NCI-H1694 treated with DMSO at 0.1 percent for 48 hours (cell line): Measurements from ENCODE around the gene R3HDM4.
"Not testable (repeated sequence)": the region's sequence is repeated elsewhere in the genome, so short reads cannot be mapped to it uniquely, and the experiment has no call there.

Experiments used
- DNase-seq: peaks from one replicate; lab custom pipeline; 2025; lab: John Stamatoyannopoulos, UW

R3HDM4 gene

DNA sequence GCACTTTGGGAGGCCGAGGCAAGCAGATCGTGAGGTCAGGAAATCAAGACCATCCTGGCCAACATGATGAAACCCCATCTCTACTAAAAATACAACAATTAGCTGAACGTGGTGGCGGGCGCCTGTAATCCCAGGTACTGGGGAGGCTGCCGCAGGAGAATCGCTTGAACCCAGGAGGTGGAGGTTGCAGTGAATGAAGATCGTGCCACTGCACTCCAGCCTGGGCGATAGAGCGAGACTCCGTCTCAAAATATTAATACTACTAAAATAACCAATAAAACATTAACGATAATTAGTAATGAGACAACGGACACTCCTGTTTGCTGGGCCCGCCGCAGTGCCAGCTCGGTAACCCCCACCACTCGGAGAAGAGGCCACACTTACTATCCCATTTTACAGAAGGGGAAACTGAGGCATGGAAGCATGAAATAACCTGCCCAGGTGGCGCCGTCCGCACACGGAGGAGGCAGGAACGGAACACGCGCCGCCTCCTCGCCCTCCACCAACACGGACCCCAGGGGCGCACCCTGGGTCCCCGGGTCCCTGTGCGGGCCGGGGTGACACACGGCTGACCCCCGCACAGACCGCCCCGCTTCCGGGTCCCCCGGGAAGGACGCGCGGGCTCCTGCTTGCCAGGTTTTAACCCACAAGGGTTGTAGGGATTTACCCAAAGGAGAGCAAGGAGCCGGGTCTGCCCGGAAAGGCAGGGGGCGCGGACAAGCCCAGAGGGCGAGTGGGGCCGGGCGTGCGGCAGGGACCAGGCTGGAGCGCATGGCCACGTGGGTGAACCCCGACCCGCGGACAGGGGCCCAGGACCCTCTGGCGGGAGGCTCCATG is 1.6 kb downstream of the R3HDM4 start:
- no peak for DNase-seq

DNA sequence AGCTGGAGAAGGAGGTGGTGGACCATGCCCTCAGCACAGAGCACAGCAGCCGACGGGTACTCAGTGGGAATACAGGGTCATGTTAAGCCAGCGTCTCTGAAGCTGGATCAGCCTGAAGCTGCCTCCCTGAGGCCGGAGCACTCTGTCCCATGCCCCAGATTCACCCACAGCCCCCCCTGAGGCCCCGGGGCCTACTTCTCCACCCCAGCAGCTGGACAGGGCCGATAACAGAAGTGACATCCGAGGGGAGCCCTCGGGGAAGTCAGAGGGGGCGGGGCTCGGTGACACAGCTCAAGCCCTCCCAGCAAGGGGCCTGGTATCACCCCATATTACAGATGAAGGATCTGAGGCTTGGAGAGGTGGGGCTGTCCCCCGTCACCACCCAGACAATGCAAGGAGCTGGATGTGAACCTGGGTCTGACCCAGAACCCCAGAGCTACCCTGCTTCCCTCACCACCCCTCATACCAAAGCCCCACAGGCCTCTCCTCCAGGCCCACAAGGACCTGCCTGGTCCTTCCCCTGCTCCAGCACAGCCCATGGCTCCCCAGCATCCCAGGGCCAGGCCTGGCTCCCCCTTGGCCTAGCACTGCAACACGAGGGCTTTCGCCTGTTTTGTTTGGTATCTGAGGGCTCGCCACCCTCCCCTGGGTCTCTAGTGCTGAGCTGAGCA is 5.7 kb downstream of the R3HDM4 start:
- no peak for DNase-seq

DNA sequence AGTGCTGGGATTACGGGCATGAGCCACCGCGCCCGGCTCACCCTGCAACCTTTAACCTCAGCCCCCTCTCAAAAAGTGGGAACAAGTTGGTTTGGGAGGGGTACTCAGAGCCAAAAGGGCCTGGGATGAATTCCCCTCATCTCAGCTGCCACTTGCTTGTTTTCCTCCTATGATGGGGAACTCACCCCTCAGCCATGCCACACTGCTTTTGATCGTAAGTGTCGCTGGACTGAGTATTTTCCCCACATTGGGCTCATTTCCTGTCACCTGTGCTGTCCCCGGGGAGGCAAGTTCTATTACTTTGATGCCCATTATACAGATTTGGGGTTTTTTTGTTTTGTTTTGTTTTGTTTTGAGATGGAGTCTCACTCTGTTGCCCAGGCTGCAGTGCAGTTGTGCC is 6.5 kb downstream of the R3HDM4 start:
- DNase-seq = no peak

DNA sequence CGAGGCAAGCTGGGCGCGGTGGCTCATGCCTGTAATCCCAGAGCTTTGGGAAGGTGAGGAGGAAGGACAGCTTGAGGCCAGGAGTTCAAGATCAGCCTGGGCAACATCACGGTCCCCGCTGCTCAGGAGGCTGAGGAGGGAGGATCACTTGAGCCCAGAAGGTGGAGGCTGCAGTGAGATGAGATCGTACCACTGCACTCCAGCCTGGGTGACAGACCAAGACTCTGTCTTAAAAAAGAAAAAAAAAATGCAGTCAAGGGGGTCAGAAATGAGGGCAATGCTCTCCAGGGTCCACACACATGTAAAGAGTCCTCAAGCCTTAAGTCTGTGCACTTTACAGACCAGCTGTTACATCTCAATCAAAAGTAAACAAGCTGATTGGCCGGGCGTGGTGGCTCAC is 8.5 kb downstream of the R3HDM4 start:
- no peak for DNase-seq

DNA sequence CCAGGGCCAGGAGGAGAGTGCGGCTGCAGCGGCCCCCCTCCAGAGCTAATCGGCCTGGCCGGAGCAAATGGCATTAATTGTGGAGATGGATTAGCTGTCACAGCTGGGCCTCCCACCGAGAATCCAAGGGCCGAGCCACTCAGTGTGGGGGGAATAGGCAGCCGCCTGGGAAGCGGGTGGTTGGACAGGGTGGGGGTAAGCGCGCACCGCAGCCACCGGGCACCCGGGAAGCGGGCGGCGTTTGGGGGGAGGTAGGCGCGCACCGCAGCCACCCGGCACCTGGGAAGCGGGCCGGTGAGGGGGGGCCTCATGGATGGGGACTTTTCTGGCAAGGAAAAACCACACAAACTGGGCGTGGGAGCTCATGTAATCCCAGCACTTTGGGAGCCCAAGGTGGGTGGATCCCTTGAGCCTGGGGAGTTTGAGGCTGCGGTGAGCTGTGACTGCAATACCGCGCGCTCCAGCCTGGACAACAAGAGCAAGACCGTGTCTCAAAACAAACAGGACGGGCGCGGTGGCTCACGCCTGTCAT is 9.7 kb downstream of the R3HDM4 start:
- DNase-seq = no peak

DNA sequence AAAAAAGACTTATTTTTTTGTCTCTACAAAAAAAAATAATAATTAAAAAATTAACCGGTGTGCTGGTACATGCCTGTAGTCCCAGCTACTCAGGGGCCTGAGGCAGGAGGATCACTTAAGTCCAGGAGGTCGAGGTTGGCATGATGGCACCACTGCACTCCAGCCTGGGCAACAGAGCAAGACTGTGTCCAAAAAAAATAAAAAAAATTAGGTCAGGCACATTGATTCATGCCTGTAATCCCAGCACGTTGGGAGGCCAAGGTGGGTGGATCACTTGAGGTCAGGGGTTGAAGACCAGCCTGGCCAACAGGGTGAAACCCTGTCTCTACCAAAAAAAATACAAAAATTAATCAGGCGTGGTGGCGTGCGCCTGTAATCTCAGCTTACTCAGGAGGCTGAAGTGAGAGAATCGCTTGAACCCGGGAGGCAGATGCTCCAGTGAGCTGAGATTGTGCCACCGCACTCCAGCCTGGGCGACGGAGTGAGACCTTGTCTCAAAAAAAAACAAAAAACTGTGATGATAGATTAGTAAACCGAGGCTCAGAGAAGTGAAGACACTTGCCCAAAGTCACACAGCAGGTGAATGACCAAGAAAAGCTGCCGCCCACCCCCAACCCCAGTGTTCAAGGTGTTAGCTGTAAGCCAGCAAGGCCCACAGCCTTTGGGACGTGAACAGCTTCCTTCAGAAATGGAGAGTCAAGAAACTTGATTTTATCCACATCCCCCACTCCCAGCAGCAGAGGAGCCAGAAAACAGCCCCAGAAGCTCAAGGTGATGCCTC is 10.4 kb downstream of the R3HDM4 start:
- no peak for DNase-seq

DNA sequence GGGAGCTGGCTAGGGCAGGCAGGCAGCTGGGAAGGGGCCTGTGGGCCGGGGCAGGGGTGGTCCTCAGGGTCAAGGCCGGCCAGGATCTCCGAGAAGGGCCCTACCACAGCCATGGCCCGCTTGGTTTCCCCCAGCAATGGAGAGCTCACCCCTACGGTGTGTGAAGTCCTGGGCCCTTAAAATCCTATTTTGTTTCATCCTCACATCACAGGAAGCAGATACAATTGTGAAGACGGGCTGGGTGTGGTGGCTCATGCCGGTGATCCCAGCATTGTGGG is 11.0 kb downstream of the R3HDM4 start:
- no peak for DNase-seq

DNA sequence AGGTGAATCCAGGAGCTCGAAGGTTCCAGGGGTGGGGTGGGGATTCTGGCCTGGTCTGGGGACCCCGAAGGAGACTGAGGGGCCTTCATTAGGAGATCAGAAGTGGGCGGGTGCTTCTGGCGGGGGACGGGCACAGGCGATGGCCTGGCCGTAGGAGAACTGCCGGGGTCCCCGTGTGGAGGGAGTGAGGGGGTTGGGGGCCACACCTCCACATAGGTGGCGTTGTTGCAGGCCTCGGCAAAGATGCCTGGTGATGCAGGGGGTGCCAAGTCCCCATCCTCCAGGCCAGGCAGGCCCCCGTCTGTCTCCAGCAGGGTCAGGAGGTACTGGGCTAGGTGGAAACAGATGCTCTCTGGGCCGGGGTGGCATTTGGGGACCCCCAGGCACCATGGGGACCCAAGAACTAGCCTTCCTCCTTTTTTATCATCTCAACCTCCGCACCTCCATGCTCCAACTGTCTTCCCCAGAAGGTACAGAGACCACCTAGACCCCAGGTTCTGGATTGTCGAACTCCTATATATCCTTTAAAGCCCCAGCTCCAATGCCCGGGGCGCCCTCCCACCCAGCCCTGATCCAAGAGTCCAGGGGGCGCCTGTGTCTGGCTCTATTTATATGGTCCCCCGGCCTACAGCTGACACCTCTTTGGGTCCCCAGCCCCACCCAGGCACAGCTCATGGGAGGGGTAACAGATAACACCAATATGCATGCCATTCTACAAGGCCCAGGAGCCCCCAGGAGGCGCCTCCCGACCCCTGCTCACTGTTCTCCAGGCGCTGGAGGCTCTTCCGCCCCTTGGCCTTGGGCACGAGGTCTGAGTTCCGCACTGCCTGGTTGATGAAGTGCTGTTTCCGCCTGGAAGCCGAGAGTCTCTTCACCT is 11.6 kb downstream of the R3HDM4 start:
- DNase-seq = no peak

DNA sequence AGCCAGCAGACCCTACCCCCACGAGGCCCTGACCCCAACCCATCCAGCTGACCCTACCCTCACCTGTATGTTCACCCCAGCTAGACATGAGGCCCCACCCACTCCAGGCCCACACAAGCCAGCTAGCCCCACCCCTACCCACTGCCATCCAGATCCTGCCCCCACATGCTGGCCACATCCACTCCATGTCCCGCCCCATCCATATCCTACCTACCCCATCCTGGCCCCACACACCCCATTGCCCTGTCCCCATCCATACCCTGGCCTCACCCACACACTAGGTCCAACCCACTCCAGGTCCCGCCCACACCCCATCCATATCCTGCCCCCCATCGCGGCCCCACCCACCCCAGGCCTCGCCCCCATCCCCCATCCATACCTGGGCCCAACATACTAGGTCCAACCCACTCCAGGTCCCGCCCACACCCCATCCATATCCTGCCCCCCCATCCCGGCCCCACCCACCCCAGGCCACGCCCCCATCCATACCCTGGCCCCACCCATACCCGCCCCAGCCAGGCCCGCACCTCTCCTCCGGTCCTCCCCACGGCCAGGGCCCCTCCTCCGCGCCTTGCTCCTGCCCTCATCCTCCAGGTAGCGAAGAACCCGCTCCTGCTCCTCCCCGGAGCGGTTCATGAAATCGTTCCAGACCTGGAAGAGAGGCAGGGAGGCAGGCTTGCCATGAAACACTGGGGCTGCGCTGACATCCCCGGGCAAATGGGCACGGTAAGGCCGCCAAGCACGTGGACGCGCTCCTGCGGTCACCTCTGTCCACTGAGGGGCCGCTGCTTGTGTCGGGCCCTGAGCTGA is 12.5 kb downstream of the R3HDM4 start:
- DNase-seq = no peak

DNA sequence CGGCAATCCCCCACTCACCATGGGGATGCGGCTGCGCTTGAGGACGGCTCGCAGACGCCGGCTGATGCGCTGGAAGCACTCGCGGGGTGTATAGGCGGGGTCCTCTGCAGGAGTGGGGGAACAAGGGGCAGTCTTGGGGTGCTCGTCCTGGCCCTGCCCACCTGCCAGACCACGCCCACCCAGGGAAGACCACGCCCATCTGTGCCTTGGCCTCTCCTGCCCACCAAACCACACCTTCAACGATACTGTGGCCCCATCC is 13.0 kb downstream of the R3HDM4 start:
- DNase-seq = no peak

DNA sequence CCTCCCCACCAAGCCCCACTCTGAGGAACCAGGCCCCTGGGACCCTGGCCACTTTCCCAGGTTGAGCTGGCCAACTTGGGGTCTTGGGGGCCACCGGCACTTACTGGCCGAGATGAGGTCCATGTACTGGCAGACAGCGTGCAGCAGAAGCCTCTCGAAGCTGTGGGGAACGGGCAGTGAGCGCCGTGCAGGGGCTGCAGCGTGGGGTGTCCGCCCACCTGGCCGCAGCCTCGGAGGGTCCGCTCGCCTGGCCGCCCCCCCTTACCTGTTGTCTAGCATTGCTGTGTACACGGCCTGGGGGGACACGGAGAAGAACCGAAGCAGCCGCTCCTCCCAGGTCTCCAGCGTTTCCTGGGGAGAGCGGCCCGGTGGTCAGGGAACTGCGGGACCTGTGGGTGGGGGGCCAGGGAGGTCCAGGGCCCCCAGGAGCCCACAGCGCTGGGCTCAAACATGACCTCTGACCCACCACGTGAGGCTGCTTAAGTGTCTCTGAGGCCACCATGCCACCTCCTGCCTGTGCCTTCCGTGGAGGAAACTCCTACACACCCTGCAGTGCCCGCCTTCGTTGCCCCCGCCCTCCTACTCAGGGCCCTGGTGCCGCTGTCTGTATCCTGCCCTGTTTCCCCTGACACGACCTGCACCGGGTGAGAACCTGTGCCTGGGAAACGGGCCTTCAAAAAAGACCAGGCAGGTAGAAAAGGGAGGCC is 13.5 kb downstream of the R3HDM4 start:
- DNase-seq = no peak

DNA sequence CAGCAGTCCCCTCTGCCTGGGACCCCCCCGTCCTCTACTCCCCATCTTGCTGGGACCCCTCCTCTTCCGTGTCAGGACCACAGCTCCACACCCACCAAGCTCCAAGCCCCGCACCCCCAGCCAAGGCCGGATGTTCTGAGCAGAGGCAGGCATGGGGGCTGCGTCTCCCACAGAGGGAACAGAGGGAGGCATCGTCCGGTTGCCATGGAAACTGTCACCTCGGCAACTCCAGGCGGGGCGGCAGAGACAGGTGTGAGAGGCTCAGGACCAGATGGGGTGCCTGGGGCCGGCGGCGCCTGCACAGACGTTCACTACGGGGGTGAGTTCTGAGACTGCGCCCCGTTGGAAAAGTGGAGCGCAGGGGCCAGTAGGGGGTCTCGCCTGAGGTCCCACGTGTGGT is 14.4 kb downstream of the R3HDM4 start:
- DNase-seq = peak; percentile 61

DNA sequence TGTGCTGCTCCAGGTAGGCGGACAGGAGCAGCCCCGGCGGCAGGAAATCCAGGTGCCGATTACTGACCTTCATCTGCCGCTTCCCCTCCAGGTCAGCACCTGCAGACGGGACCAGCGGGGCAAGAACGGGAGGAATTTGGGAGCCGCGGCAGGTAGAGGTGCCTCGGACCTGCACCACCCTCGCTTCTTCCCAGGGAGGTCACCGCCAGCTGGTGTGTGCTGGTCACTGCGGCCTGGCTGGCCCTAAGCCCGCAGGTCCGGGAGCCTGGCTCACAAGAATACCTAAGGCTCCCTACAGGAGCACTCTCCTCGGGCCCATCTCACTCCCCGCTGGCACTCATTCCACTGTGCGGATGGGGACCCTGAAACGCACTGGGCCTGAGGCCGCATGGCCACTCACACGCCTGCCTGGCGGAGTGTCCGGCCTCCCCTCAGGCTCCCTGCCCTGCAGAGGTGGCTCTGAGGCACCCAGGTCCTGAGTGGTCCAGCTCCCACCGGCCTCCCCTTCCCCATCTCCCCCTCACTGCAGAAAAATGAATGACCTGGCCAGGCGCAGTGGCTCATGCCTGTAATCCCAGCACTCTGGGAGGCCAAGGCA is 15.5 kb downstream of the R3HDM4 start:
- no peak for DNase-seq

DNA sequence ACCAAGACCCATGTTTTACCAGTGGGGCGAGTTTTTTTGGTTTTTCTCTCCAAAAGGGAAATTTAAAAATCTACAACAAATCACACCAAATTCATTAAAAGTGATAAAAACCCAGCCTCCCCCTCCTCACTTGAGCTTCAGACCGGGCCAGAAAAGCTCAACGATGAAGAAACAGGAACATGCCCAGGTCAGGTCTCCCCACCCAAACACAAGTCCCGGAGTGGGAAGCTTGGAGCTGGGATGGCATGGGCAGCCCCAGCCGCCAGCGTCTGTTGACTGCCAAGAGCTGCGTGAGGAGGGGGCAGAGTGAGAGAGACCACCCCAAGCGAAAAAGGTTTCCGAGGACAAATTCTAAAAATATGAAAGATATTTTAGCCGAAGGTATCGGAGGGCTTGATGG is 16.0 kb downstream of the R3HDM4 start:
- no peak for DNase-seq

DNA sequence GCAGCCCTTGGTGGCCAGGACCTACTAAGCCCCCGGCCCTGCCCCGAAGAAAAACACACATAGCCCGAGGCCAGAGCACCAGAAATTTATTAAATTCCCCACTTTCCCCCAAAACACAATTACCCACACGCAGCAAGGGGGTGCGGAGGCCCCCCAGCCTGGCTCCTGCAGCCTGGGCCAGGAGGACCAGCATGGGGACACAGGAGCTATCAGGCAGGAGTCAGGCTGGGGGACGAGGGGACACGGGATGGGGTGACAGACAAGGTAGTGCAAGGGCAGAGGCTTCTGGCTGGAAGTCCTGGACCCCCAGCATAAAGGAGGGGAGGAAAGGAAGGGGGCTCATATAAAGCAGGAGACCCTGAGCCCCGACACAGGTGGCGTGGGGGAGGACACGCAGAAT is 16.6 kb downstream of the R3HDM4 start:
- no peak for DNase-seq

DNA sequence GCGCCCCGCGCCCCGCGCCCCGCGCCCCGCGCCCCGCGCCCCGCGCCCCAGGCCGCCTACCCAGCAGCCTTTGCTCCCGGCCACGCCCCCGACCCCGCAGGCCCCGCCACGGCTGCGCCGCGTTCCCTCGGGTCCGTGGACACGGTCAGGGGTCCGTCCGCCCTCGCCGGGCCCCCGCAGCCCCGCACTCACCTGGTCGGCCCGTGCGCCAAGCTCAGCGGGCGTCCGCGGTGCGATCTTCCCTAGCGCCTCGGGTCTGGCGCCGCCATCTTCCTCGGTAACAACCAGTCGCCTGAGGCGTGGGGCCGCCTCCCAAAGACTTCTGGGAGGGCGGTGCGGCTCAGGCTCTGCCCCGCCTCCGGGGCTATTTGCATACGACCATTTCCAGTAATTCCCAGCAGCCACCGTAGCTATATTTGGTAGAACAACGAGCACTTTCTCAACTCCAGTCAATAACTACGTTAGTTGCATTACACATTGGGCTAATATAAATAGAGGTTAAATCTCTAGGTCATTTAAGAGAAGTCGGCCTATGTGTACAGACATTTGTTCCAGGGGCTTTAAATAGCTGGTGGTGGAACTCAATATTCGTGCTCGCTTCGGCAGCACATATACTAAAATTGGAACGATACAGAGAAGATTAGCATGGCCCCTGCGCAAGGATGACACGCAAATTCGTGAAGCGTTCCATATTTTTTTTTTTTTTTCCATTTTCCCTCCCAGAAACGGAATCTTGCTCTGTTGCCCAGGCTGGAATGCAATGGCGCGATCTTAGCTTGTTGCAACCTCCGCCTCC is 19.9 kb downstream of the R3HDM4 start, which contains the start of the genes MED16 and RNU6-9:
TSS of gene MED16 (minus strand) at position 294 of the 796 bp plus-strand sequence. CDS start 2,056 bp downstream, outside the sequence.
TSS of gene RNU6-9 (plus strand) at position 591 of the 796 bp plus-strand sequence.
- DNase-seq = peak; percentile 87

DNA sequence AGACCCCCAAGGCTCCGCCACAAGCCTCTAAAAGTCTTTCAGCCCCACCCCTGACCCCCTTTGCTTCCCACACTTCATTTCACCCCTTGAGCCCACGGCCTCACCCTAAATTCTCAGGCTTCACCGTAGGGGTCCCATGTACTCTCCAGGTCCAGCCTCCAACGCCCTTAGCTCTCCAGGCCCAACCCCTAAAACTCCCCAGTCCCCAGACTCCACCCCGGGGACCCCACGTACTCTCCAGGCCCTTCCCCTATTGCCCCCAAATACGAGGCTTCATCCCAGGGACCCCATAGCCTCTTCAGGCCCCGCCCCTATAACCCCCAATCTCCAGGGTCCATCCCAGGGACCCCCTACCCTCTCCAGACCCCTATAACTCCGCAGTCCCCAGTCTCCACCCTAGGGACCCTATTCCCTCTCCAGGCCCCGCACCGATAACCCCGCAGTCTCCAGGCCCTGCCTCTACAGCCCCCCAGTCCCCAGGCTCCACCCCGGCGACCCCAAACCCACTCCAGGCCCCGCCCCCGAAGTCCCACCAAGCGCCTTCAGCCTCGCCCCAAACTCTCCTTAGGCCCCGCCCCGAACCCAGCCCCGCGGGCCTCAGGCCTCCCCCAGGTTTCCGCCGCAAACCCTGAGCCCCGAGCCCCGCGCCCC is 20.7 kb downstream of the R3HDM4 start:
- no peak for DNase-seq

DNA sequence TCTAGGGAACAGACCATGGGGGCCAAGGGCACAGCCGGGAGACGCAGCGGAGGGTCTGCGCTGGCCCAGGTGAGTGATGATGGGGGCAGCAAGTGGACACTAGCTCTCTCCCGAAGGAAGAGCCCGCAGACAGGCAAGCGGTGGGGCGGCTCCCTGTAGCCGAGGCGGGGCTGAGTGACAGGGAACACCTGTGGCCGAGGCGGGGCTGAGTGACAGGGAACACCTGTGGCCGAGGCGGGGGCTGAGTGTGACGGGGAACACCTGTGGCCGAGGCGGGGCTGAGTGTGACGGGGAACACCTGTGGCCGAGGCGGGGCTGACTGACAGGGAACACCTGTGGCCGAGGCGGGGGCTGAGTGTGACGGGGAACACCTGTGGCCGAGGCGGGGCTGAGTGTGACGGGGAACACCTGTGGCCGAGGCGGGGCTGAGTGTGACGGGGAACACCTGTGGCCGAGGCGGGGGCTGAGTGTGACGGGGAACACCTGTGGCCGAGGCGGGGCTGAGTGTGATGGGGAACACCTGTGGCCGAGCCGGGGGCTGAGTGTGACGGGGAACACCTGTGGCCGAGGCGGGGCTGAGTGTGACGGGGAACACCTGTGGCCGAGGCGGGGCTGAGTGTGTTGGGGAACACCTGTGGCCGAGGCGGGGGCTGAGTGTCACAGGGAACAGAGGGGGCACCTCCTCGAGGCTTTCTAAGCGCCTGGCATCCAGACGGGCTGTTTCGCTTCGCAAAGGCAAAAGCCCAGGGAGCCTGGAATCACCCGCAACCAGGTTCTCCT is 21.4 kb downstream of the R3HDM4 start:
- DNase-seq = not testable (repeated sequence)
